ENCODE data around the gene CELSR1.

DNA sequence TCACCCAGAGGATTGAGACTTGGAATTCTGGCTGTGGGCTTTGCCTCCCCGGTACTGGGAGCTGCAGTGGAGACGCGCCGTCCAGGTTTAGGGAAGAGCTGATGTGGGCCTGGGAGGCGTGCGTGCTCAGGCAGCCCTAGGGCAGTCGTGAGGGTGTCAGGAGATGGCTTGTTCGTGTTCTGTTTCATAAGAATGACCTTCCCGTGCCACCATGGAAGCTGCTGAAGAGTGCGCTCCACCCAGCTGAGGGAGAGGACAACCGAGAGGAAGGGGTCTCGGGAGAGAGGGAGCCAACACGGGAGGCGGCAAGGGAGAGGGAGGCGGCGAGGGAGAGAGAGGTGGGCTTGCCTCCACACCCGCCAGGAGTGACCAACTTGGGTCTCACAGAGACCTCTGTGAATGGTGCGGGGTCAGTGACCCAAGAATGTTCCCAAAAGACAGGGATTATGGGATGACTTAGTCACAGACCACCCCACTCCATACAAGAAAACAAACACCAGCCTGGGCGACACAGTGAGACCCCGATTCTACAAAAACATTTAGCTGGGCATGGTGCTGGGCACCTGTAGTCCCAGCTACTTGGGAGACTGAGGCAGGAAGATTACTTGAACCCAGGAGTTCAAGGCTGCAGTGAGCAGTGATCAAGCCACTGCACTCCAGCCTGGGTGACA lies 216.6 kb downstream of the CELSR1 start:
- TF ChIP-seq CTCF (IDR thresholded peaks at IDR 0.05 in 8 of 11, conservative IDR thresholded peaks at IDR 0.05 in 3 of 11), result no peak
- TF ChIP-seq POLR2AphosphoS5 (IDR thresholded peaks at IDR 0.05), result no peak
- no peak for TF ChIP-seq POLR2A (IDR thresholded peaks at IDR 0.05)

Data from spleen (tissue), 7 donors.